Calu3 (cell line): ENCODE data around the gene TMTC2. TPM values are rescaled to one million over a fixed set of nuclear protein-coding genes. Genes with fewer than 3 reads are reported as not detected.

ENCODE experiments used
- Bru-seq: library from RNA; stranded (reverse); fragments of 400-500 nt; gene quantifications from one replicate; lab custom pipeline; 2021; lab: Mats Ljungman, UMichigan
- BruChase-seq, 2 experiments: library from RNA; stranded (reverse); fragments of 400-500 nt; gene quantifications; one replicate each; lab custom pipeline; 2021; lab: Mats Ljungman, UMichigan
- BruUV-seq: library from RNA; stranded (reverse); fragments of 400-500 nt; replicated peaks from 2 replicates; lab custom pipeline; 2021; lab: Mats Ljungman, UMichigan
- CTCF ChIA-PET: fragments of 300-600 bp; sonication (Branson Sonifier 250); formaldehyde crosslinking; loops from one replicate; lab custom pipeline; 2022; ENCODE audit warnings: antibody characterized with exemption; lab: Charles Lee
- DNase-seq: peaks from one replicate; pipeline ENCODE4 v3.0.0; 2022
- H3K27ac Mint-ChIP-seq: one replicate; pipeline ENCODE4 v1.8.0; 2022; ENCODE audit warnings: mixed read lengths; ENCODE audit not compliant: unreplicated experiment
- H3K27me3 Mint-ChIP-seq: one replicate; pipeline ENCODE4 v1.8.0; 2022; ENCODE audit warnings: mixed read lengths; ENCODE audit not compliant: unreplicated experiment
- H3K36me3 Mint-ChIP-seq: one replicate; pipeline ENCODE4 v1.8.0; 2022; ENCODE audit warnings: mild to moderate bottlenecking, moderate library complexity, mixed read lengths; ENCODE audit not compliant: insufficient read depth, unreplicated experiment
- H3K4me1 Mint-ChIP-seq: one replicate; pipeline ENCODE4 v1.8.0; 2022; ENCODE audit warnings: mild to moderate bottlenecking, low read depth, mixed read lengths; ENCODE audit not compliant: unreplicated experiment
- H3K4me3 Mint-ChIP-seq: one replicate; pipeline ENCODE4 v1.8.0; 2022; ENCODE audit warnings: mild to moderate bottlenecking, low read depth, moderate library complexity, mixed read lengths; ENCODE audit not compliant: unreplicated experiment
- H3K9me3 Mint-ChIP-seq: one replicate; pipeline ENCODE4 v1.8.0; 2022; ENCODE audit warnings: low read depth, mixed read lengths; ENCODE audit not compliant: unreplicated experiment
- CTCF ChIP-seq: fragments of 200-600 bp; IDR thresholded peaks from one replicate; pipeline ENCODE4 v1.8.0; 2022; ENCODE audit warnings: antibody characterized with exemption; ENCODE audit not compliant: unreplicated experiment
- intact Hi-C: fragments of 100-400 bp; cut with micrococcal nuclease; formaldehyde crosslinking; loops from one replicate; pipeline ENCODE4 v1.10.0; 2022; ENCODE audit not compliant: unreplicated experiment
- long read RNA-seq: library from polyadenylated mRNA; stranded (forward); transcript quantifications from one replicate; pipeline ENCODE4 v2.0.0, GENCODE V29; 2022
- total RNA-seq: library from RNA; stranded (reverse); gene quantifications from 2 replicates; pipeline ENCODE4 v1.2.3, GENCODE V29; 2022

The TMTC2 gene
- 31.2 and 31.4 TPM in 2 replicates for total RNA-seq
- percentile 81 among the genes with signal in this experiment for Bru-seq, nascent RNA
- percentile 73 among the genes with signal in this experiment for BruChase-seq, experiment 1, labeled RNA remaining after a 6-hour chase
- percentile 70 among the genes with signal in this experiment for BruChase-seq, experiment 2, labeled RNA remaining after a 2-hour chase
- long read RNA-seq, partial matches to known transcripts, result 12 of 18 reads
- long read RNA-seq, other reads (novel, unspliced or antisense), result 5 of 18 reads

GRCh38 chr12:82686168-82687020 is at the start of gene TMTC2:
Gene TMTC2 (plus strand): TSS chr12:82686906.
- H3K36me3 Mint-ChIP-seq, result peaks cover 42% of the 10 kb centered on the region
- H3K4me3 Mint-ChIP-seq, result peak within 1 kb of the TSS; percentile 89
- H3K4me1 Mint-ChIP-seq, result peaks cover 51% of the 10 kb centered on the region
- H3K27ac Mint-ChIP-seq, result peak within 1 kb of the TSS; percentile 97
- DNase-seq, result peak; percentile 97
- intact Hi-C loops, result loop anchor here (1.0 to 10.0 kb wide), 10 partner anchors 36 to 1711 kb away; no protein-coding TSS in a partner anchor
- H3K9me3 Mint-ChIP-seq, result no peaks in the 10 kb centered on the region
- H3K27me3 Mint-ChIP-seq, result no peaks in the 10 kb centered on the region
- CTCF ChIA-PET, result interaction anchor here (0.5 to 3.9 kb wide), 15 partner anchors 13 to 1817 kb away, joined by 3 to 35 read pairs (median 4); partner anchors contain the start of genes CCDC59 and METTL25
- no peak for TF ChIP-seq CTCF
- BruUV-seq, result TSS peak; percentile 86

DNA sequence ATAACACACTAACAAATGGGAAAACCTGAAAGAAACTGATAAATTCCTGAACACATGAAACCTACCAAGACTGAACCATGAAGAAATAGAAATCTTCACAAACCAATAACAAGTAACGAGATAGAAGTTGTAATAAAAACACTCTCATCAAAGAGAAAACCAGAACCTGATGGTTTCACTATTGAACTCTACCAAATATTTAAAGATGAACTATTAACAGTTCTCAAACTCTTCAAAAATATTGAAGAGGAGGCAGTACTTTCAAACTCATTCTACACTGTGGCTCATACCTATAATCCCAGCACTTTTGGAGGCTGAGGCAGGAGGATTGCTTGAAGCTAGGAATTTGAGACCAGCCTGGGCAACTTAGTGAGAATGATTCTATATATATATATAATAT is 48.4 kb upstream of the TMTC2 start:
- DNase-seq, result no peak
- Mint-ChIP-seq H3K27ac (peak overlapping the region; percentile 5), H3K9me3 (peaks cover 9% of the 10 kb centered on the region), H3K36me3 (peaks cover 10% of the 10 kb centered on the region), H3K4me3 (no peak overlapping the region), H3K27me3 (no peaks in the 10 kb centered on the region), H3K4me1 (peaks cover 23% of the 10 kb centered on the region)
- no TSS peak for BruUV-seq
- intact Hi-C loops, result no loop called here
- no peak for TF ChIP-seq CTCF
- CTCF ChIA-PET, result no interaction called here

GRCh38 chr12:82644896-82645295 is 41.8 kb upstream of the TMTC2 start:
- no peaks in the 10 kb centered on the region for H3K27me3 Mint-ChIP-seq
- CTCF ChIA-PET, result no interaction called here

More at GRCh38 chr12:82644896-82645295, 41.8 kb upstream of the TMTC2 start:
- H3K4me3 Mint-ChIP-seq, result no peak overlapping the region
- H3K4me1 Mint-ChIP-seq, result peaks cover 15% of the 10 kb centered on the region
- H3K9me3 Mint-ChIP-seq, result peaks cover 8% of the 10 kb centered on the region
- BruUV-seq, result no TSS peak
- intact Hi-C loops, result no loop called here
- H3K27ac Mint-ChIP-seq, result no peak overlapping the region
- no peaks in the 10 kb centered on the region for H3K36me3 Mint-ChIP-seq
- DNase-seq, result no peak
- no peak for TF ChIP-seq CTCF
